IMR-90 (cell line): ENCODE results near the gene P2RY2. TPM values are rescaled to one million over a fixed set of nuclear protein-coding genes. Genes with fewer than 3 reads are reported as not detected.

Source experiments
- ATAC-seq: fragments of 200-7000 bp; cut with Tn5 transposase; 2 replicates; pipeline ENCODE4 v1.9.1; 2020; ENCODE audit warnings: low read depth, mild to moderate bottlenecking, moderate library complexity
- BruUV-seq: library from RNA; stranded (reverse); fragments of 400-500 nt; replicated peaks from 2 replicates; lab custom pipeline; 2021; lab: Mats Ljungman, UMichigan
- CTCF ChIA-PET: fragments of 300-600 bp; formaldehyde crosslinking; extraction: SDS; loops from one replicate; lab custom pipeline; 2021; ENCODE audit warnings: antibody characterized with exemption; lab: Yijun Ruan, JAX
- POLR2A ChIA-PET: fragments of 300-600 bp; sonication (Branson Sonifier 250); formaldehyde crosslinking; loops from one replicate; lab custom pipeline; 2022; ENCODE audit warnings: antibody characterized with exemption; ENCODE audit not compliant: unreplicated experiment; lab: Charles Lee
- DNase-seq: peaks from one replicate; pipeline ENCODE4 v3.0.0; 2013
- H2AFZ ChIP-seq: replicated peaks from 2 replicates; pipeline ENCODE3; 2013; ENCODE audit warnings: low read length, mild to moderate bottlenecking; ENCODE audit not compliant: poor library complexity
- H2AK5ac ChIP-seq: 2 replicates; pipeline ENCODE4 v1.6.1; 2013; ENCODE audit warnings: low read depth, low read length, inconsistent platforms
- H2AK9ac ChIP-seq: replicated peaks from 2 replicates; pipeline ENCODE3; 2013; ENCODE audit warnings: mild to moderate bottlenecking, low read depth, low read length, moderate library complexity; ENCODE audit not compliant: poor library complexity
- H2BK120ac ChIP-seq: 2 replicates; pipeline ENCODE4 v1.6.1; 2013; ENCODE audit warnings: low read depth, low read length, inconsistent platforms
- H2BK15ac ChIP-seq: 3 replicates; pipeline ENCODE4 v1.6.1; 2013; ENCODE audit warnings: low read depth, low read length, inconsistent platforms
- H2BK20ac ChIP-seq: 2 replicates; pipeline ENCODE4 v1.6.1; 2013; ENCODE audit warnings: low read depth, mild to moderate bottlenecking, inconsistent platforms, low read length, moderate library complexity
- H2BK5ac ChIP-seq: 2 replicates; pipeline ENCODE4 v1.6.1; 2013; ENCODE audit warnings: mild to moderate bottlenecking, low read depth, low read length, inconsistent platforms; ENCODE audit not compliant: poor library complexity, severe bottlenecking
- H3K14ac ChIP-seq: replicated peaks from 2 replicates; pipeline ENCODE4 v1.6.1; 2013; ENCODE audit warnings: low read depth, low read length, inconsistent platforms
- H3K18ac ChIP-seq: 2 replicates; pipeline ENCODE4 v1.6.1; 2013; ENCODE audit warnings: low read depth, low read length, control low read depth
- H3K23ac ChIP-seq: 2 replicates; pipeline ENCODE4 v1.6.1; 2013; ENCODE audit warnings: low read depth, low read length, inconsistent platforms
- H3K27ac ChIP-seq: 2 replicates; pipeline ENCODE4 v1.5.1; 2013; ENCODE audit warnings: mild to moderate bottlenecking, control low read depth, low read length; ENCODE audit not compliant: insufficient read depth
- H3K27me3 ChIP-seq: 2 replicates; pipeline ENCODE4 v1.6.1; 2013; ENCODE audit warnings: low read length; ENCODE audit not compliant: control insufficient read depth, insufficient read depth
- H3K36me3 ChIP-seq: 2 replicates; pipeline ENCODE4 v1.6.1; 2013; ENCODE audit warnings: low read length, mixed read lengths; ENCODE audit not compliant: control insufficient read depth, insufficient read depth
- H3K4ac ChIP-seq: 2 replicates; pipeline ENCODE4 v1.6.1; 2013; ENCODE audit warnings: low read depth, low read length, inconsistent platforms
- H3K4me1 ChIP-seq: 2 replicates; pipeline ENCODE4 v1.6.1; 2013; ENCODE audit warnings: low read length, mixed read lengths; ENCODE audit not compliant: control insufficient read depth, insufficient read depth
- H3K4me2 ChIP-seq: 2 replicates; pipeline ENCODE4 v1.6.1; 2013; ENCODE audit warnings: low read depth, mild to moderate bottlenecking, control low read depth, low read length, moderate library complexity
- H3K4me3 ChIP-seq: 2 replicates; pipeline ENCODE4 v1.5.1; 2013; ENCODE audit warnings: low read depth, mild to moderate bottlenecking, control low read depth, low read length, moderate library complexity; ENCODE audit not compliant: insufficient read depth
- H3K56ac ChIP-seq: 2 replicates; pipeline ENCODE4 v1.6.1; 2013; ENCODE audit warnings: low read length, inconsistent platforms; ENCODE audit not compliant: insufficient read depth; ENCODE audit errors: extremely low read depth
- H3K79me1 ChIP-seq, 2 experiments: 2 replicates each; pipeline ENCODE4 v1.6.1; 2013; ENCODE audit warnings: low read length in 2 of 2, inconsistent platforms in 1 of 2, low read depth in 1 of 2
- H3K9ac ChIP-seq: 2 replicates; pipeline ENCODE4 v1.6.1; 2013; ENCODE audit warnings: low read depth, low read length, control low read depth
- H3K9me1 ChIP-seq: 2 replicates; pipeline ENCODE4 v1.6.1; 2013; ENCODE audit warnings: low read length, inconsistent platforms; ENCODE audit not compliant: insufficient read depth
- H3K9me3 ChIP-seq: 2 replicates; pipeline ENCODE4 v1.6.1; 2013; ENCODE audit warnings: low read length; ENCODE audit not compliant: control insufficient read depth, insufficient read depth
- H4K20me1 ChIP-seq: 2 replicates; pipeline ENCODE4 v1.6.1; 2013; ENCODE audit warnings: low read length, inconsistent platforms; ENCODE audit not compliant: insufficient read depth
- H4K5ac ChIP-seq: 2 replicates; pipeline ENCODE4 v1.6.1; 2013; ENCODE audit warnings: mild to moderate bottlenecking, low read depth, low read length, control low read depth
- H4K8ac ChIP-seq, 2 experiments: 2 replicates each; pipeline ENCODE4 v1.6.1; 2013; ENCODE audit warnings: low read depth in 2 of 2, low read length in 2 of 2, control low read depth in 1 of 2, inconsistent platforms in 1 of 2
- H4K91ac ChIP-seq: 2 replicates; pipeline ENCODE4 v1.6.1; 2013; ENCODE audit warnings: low read depth, low read length, inconsistent platforms; ENCODE audit not compliant: insufficient read depth
- CHD1 ChIP-seq: IDR thresholded peaks from 2 replicates; pipeline ENCODE4 v1.6.1; 2012; ENCODE audit warnings: low read depth, low read length, improper control_type of control experiment
- ELK1 ChIP-seq: fragments of 150-350 bp; IDR thresholded peaks from 2 replicates; pipeline ENCODE4 v1.6.1; 2016; ENCODE audit warnings: low read depth, mild to moderate bottlenecking, low read length, moderate library complexity, borderline replicate concordance
- FOS ChIP-seq: fragments of 150-350 bp; IDR thresholded peaks from 2 replicates; pipeline ENCODE4 v1.6.1; 2016; ENCODE audit warnings: low read depth, low read length
- MAZ ChIP-seq: IDR thresholded peaks from 2 replicates; pipeline ENCODE4 v1.6.1; 2012; ENCODE audit warnings: low read depth, mild to moderate bottlenecking, low read length, improper control_type of control experiment, moderate library complexity, borderline replicate concordance
- NFE2L2 ChIP-seq: fragments of 150-350 bp; IDR thresholded peaks from 2 replicates; pipeline ENCODE4 v1.6.1; 2016; ENCODE audit warnings: low read depth, mild to moderate bottlenecking, low read length
- WGBS, 2 experiments: methylation state at CpG; one replicate each; pipeline versions ENCODE4 v1.1.5 to v1.1.7; 2013; ENCODE audit warnings: missing lambda C conversion rate in 2 of 2; ENCODE audit not compliant: insufficient read length in 1 of 2; ENCODE audit errors: extremely low coverage in 2 of 2; 5-methylcytosine and 5-hydroxymethylcytosine counted together
- dilution Hi-C: fragments of 300-500 bp; cut with HindIII; formaldehyde crosslinking; loops from one replicate; pipeline ENCODE4 v1.14.3; 2018; ENCODE audit warnings: low sequenced_read_pairs; ENCODE audit not compliant: unreplicated experiment
- in situ Hi-C: fragments of 300-500 bp; cut with MboI; formaldehyde crosslinking; loops from 3 replicates; pipeline ENCODE4 v1.14.3; 2019; ENCODE audit warnings: low sequenced_read_pairs, inconsistent platforms, mixed read lengths
- intact Hi-C: fragments of 100-400 bp; cut with micrococcal nuclease; formaldehyde crosslinking; loops from 2 replicates; pipeline ENCODE4 v1.10.0; 2022
- polyA plus RNA-seq, 3 experiments: library from polyadenylated mRNA; depleted of rRNA; stranded (reverse); fragments of >200 nt; gene quantifications; 2 replicates each; pipeline ENCODE4 v1.2.3, GENCODE V29; 2012; ENCODE audit warnings: low replicate concordance in 1 of 3
- total RNA-seq: library from RNA; depleted of rRNA; stranded (reverse); fragments of >200 nt; gene quantifications from 2 replicates; pipeline ENCODE4 v1.2.3, GENCODE V29; 2012

The P2RY2 gene
- total and polyA plus RNA-seq, 2 of the 4 experiments (the other 2 are of a cell fraction) = not detected

DNA sequence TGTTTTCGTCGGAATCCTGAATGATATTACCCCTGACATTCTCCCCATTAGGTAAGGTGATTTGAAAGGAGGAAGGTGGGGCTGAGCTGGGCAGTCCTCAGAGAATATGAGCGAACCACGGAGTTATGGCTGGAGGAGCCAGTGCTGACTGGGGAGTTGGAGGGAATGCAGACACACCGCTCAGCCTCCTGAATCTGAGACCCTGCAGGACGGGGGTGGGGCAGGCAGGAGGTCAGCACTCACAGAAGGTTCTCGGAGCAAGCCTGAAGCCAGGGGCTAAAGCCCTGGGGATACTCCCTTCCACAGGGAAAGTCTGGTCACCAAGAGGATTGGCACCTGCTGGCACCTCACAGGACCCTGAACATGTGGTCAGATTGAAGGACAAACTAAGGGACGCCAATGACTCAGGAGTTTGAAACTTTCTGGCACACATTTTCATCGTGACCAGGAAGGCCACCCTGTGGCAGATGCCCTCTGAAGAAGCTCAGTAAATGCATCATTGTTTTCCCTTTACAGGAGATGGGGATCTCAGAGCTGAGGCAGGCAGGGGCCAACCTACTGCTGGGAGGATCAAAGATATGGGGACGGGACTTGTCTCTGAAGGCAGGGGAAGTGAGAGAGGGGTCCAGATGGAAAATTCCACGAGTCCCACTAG lies 49.0 kb upstream of the P2RY2 start:
- TF ChIP-seq CHD1 = no peak
- no peak for TF ChIP-seq MAZ
- no peak for TF ChIP-seq NFE2L2
- no peak for TF ChIP-seq FOS
- TF ChIP-seq ELK1 = no peak
- Histone ChIP-seq H4K91ac (no peak overlapping the region), H2AFZ (no peak overlapping the region), H3K4ac (no peak overlapping the region), H4K8ac (no peak overlapping the region), H2BK15ac (no peak overlapping the region), H3K79me1 (no peaks in the 10 kb centered on the region), H3K36me3 (no peaks in the 10 kb centered on the region), H3K27me3 (no peaks in the 10 kb centered on the region), H2BK20ac (no peak overlapping the region), H3K9me3 (no peaks in the 10 kb centered on the region), H2BK120ac (no peak overlapping the region), H3K9me1 (no peaks in the 10 kb centered on the region), H3K18ac (no peak overlapping the region), H3K56ac (no peak overlapping the region), H3K23ac (no peak overlapping the region), H2BK5ac (no peak overlapping the region), H3K4me3 (no peak overlapping the region), H4K20me1 (no peaks in the 10 kb centered on the region), H2AK5ac (no peak overlapping the region; the same call in 1 of the 2 replicates), H4K5ac (no peak overlapping the region), H2AK9ac (no peak overlapping the region), H3K27ac (no peak overlapping the region), H3K14ac (no peak overlapping the region), H3K9ac (no peak overlapping the region), H3K4me1 (peaks cover 2% of the 10 kb centered on the region; the same call in 1 of the 2 replicates), H3K4me2 (no peak overlapping the region)
- WGBS, 2 experiments = 64% methylated on average over 3 of the region's 11 CpGs; no CpG with 5 or more reads in 1 of the 2 experiments
- BruUV-seq = no TSS peak
- CTCF ChIA-PET = interaction anchor here (1.1 kb wide), 1 partner anchor 9 kb away, joined by 3 read pairs; no protein-coding TSS in a partner anchor
- DNase-seq (no peak), ATAC-seq (no peak)
- dilution Hi-C loops = no loop called here
- POLR2A ChIA-PET = no interaction called here
- in situ Hi-C loops = no loop called here
- intact Hi-C loops = no loop called here
